Bone marrow (tissue), 2 donors: ENCODE results near the gene SIGLECL1.

Source experiments
- DNase-seq, 2 donors: peaks; one replicate each; lab custom pipeline; 2025; lab: John Stamatoyannopoulos, UW

The SIGLECL1 gene

DNA sequence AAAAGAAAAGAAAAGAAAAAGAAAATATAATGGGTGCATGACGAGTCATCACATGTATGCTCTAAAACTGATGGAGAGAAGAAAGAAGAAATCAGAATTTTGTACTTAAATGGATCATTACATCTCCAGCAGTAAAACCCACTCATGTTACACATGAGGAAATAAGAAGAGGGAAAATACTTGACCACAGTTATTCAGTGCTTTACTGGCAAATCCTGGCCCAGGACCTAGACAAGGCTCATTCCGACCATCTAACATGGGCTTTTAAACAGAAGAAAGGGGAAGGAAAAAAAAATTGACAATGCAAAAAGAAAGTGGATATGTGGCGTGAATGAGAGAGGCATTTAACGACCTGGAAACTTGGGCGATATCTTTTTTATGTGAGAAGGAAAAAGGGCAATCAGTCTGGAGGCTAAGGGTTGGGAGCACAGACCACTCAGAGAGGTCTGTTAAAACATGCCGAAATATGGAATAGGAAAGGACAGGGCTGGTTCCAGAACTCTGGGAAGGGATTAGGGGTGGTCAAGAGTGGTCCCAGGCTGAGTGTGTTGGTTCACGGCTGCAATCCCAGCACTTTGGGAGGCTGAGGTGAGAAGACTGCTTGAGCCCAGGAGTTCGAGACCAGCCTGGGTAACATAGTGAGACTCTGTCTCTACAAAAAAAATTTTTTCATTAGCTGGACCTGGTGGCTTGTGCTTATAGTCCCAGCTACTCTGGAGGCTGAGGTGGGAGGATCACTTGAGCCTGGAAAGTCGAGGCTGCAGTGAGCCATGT lies 1.6 kb downstream of the SIGLECL1 start:
- DNase-seq = no peak

DNA sequence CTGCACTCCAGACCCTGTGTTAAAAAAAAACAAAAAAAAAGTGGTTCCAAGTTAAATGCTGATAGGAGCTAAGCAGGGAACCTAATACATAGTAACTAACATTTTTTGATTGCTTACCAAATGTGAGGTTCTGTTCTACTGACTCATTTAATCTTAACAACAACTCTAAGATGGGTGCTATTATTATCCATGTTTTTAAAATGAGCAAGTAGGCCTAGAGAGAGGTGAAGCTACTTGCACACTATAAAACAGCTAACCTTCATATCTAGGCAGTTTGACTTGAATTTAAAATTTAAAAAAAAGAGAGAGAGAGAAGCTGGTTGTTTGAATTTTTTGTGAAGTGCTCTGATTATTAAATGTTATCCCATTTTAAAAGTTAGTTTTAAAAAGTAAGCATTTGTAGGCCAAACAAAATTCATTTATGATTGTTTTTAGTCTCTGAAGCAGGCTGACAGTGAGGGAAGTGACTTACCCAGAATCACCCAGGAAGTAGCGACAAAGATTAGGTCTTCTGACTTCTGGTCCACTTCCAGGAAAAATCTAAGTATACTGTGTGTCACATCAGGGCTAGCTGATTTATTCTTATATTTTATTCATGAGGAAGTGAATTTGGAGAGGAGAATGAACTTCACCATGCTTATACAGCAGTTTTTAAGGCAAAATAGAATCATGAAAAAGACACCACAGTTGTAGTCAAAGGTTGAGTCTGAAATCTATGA lies 2.4 kb downstream of the SIGLECL1 start:
- DNase-seq = no peak

DNA sequence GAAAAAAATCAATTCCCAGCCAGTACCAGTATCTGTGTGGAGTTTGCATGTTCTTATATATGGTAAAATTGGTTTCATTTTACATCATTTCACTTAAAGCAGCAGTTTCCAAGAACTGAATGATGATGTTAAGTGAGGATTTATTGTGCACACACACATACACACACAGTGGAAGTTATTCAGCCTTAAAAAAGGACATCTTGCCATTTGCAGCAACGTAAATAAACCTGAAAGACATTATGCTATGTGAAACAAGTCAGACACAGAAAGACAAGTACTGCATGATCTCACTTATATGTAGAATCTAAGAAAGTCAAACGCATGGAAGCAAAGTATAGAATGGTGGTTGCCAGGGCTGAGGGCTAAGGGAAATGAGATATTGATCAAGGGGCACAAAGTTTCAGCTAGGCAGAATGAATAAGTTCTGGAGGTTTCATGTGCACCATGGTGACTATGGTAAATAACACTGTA lies 5.3 kb downstream of the SIGLECL1 start:
- DNase-seq = no peak

DNA sequence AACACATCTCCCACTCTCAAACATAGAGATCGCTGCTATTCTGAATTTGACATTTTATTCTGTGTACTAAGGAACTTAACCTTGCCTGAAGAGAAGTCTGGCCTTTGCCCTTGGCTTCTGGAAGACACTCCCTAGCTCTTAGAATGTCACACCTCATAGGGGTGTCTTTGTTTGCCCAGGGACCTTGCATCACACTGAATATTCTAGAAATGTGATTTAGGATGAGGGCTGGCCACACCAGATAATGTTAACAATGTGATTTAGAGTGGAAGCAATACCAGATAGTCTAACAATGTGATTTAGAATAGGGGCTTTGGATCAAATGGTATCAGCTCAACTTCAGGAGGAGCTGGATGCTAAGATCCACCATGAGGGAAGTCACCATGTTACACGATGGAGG lies 6.6 kb downstream of the SIGLECL1 start:
- no peak for DNase-seq

DNA sequence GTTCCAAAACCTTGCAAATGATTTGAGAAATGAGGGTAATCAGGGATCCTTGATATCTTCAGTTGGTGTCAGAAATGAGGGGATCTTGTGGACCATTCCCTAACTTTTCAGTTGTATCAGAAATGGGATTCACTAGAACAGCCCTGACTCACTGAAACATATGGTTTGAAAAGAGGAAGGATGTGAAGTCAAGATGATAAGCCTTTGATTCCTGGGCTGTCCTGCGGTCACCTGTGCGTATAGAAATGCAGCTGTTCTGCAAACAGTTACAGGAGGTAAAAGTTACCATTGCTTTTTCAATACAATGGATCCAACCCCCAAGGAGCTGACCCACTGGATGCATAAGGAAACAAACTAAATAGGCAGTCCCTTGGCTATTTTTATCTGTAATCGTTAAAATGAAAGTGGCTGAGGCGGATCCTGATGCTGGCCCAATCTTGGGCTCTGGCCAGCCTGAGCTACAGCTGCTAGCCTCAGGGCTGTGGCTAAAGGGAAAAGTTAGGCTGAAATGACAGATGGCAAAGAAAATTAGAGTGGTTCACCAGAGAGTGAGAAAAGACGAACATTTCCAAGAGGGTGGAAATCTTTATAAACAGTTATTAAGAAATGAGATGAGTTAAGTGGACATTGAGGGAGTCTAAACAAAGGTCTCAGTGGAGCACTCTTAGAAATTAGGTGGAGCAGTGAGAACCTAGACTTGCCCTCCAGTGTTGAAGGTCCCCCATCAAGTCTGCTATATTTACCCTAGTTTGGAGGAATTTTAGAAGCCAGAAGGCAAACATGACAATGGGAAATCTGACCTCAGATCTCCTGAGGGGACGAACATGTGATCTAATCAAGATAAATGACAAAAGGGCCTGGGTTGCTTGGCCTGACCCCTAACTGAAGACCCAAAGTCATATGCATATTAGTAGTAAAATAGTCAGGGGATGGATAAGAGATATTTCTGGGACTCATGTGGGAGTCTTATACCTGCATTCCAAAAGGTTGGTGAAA lies 7.6 kb downstream of the SIGLECL1 start:
- DNase-seq = peak in 1 of 2 donors; percentile 88

DNA sequence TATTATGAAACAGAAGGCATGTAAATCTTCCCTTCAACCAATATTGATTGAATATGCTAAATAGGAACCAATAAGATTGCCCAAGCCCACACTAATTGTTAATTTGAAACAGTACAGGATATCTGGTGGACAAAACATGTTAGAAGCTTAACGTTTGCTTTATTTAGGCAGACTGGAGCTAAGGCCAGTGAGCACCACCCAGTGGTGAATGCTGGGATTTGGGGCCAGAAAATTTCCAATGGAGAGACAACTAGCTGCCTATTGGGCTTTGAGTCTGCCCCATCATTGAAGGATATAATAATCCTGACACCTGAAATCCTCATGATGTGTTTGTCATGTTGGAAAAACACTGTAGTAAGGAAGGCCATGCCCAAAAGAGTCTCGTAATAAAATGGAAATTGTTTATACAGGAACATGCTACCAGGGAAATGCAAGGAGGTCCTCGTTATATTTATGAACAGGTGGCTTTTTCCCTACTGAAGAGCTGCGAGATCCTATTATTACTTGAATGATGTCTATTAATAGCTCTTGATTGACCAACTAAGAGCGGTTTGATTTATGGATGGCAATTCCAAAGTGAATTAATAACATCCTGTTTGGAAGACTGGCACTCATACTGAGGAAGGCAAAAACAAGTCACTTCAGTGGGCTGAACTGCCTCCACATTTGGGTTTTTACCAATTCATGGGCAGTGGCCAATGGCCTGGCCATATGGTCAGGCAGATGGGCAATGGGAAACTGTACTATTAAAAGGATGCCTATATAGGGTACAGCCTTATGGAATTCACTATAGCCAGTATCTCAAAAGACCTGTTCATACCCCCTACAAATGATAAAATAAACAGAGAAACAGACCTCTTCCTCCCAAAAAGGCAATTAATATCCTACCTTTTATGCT lies 8.7 kb downstream of the SIGLECL1 start:
- peak; percentile 5 to 57 for DNase-seq

DNA sequence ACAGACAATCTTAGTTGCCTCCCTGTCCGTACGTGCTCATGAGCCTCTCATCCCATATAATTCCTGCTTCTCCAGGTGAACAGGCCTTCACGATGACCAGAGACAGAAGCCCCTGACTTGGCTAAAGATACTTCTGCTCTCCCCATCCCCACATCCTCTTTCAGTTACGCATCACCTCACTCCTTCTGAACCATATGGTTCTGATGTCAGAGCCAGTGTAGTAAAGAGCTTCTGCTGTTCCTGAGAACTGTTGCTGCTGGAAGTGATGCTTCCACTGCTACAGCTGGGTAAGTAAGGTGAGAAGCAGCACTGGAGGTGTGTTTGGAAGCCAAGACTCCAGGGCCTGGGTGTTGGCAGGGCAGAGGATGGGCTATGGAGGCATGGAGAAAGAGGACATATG lies 12.9 kb downstream of the SIGLECL1 start:
- no peak for DNase-seq

DNA sequence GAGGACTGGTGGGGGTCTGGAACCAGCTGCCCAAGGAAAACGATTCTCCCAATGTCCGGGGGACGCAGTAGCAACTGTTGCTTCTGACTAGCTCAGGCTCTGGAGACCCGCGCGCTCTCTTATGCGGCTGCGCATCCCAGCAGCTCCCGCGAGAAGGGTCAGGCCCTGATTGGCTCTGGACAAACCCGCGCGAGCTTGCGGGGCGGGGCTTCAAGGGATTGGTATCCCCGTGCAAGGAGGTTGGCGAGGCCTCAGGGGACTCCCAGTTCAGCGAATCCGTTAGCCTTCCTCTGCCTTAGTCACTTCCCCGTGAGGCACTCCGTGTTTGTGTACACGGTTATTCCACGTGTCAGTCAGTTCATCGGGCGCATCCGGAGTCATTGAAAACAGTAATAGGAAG lies 20.2 kb downstream of the SIGLECL1 start:
- no peak for DNase-seq

DNA sequence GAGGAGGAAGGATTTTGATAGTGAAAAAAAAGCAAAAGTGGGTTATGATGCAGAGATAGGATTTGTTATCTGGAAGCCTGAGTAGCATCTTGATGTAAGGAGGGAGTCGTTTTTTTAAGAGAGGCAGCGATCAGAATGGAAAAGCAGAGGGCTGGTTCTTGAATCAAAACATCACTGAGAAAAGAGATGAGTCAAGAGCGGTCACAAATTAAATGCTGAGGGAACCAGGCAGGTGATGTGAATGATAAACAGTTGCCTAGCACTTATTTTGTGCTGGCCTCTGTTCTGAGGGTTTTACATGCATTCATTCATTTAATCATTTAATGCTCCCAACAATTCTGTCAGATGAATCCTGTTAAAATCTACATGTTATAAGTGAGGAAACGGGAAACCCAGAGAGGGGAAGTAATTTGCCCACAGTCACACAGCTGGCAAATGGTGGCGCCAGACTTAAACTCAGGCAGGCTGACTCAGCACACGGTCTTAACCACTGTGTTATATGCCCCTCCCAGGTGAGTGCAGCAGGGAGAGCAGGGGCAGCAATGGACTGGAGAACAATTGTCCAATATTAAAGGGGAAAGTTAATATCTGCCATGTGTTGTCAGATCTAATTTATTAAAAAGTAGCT lies 21.4 kb downstream of the SIGLECL1 start:
- DNase-seq = no peak

DNA sequence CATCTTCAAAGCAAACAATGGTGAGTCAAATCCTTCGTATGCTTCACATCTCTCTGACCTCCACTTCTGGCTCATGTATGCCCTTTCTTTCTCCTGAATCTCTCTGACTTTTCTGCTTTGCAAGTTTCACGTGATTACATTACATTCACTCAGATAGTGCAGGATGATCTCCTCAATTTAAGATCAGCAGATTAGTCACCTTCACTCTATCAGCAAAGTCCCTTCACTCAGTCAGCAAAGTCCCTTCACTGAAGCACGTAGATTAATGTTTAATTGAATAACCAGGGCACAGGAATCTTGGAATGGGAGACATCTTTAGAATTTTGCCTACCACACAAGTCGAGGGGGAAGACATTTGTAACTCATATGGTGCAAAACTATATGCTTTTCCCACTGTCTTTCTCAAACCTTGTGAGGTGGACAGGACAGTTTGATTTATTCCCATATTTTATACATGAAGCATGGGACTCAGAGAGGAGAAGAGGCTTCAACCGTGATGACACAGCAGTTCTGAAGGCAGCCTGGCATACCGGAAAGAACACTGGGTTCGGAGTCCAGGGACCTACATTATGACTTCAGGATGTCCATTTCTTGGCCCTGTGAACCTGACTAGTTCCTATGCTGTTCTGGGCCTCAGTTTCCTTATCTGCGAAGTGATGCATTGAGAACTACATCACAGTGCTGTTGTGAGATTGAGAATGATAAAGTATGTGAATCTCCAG lies 23.3 kb downstream of the SIGLECL1 start:
- DNase-seq = no peak

DNA sequence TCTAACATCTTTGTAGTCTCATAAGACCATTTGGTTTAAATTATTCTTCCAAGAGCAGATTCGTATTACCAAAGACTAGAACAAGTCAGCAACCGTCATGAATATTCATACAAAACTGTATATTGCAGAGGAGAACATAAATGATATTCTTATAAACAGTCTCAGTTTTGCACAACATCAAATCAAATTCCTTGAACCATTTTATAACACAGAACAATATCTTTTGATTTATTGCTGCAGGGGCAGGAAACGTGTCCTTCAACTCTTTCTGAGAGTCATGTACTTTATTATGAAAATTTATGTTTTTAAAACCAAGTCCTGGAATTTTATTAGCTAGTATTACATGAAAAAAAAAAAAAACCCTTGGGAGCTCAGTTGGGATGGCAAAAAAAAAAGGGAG lies 26.2 kb downstream of the SIGLECL1 start:
- no peak for DNase-seq

DNA sequence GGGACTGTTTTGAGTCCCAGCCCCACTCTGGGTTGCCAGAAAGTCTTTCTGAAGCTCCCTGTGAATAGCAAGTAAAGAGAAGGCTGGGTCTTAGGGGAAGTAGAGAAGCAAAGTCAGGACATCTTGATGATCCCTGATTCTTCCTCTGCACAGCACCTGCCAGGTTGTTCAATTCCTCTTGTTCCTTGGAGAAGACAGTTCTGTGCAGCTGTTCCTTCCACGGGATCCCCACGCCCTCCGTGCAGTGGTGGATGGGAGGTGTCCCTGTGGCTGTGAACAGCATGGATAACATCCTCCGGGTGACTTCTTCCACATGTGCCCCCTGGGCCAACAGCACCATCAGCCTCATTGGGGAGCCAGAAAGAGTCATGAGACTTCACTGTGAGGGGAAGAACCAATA lies 31.5 kb downstream of the SIGLECL1 start:
- no peak for DNase-seq

DNA sequence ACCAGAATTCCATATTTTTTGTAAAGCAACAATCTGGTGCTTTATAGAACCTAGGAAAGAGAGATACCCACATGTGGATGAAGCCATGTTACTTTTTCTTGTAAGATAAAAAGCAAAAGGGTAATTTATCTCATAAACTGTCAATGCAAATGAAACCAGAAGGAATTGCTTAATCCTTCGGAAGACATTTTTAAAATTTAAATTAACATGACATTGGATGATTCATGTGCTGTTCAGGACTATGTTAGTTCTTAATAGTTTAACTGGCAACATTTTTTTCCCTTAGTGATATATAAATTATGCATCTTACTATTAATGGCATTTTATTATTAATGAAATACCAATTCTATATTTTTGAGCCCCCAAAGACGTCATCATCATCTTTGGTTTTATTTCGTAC lies 34.8 kb downstream of the SIGLECL1 start:
- no peak for DNase-seq

DNA sequence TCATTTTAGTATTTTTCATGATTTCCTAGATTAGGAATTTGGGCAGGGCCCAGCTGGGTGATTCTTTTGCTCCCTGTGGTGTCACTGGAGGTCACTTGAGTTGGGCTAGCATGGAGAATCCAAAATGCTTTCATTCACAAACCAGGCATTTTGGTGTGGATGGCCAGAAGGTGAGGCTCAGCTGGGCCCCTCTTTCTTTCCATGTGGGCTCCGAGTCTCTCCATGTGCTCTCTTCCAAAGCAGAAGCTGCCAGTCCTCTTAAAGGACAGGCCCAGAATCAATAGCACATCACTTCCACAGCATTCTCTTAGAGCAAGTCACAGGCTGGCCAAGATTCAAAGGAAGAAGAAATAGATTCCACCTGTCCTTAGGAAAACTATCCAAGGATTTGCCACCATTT lies 38.8 kb downstream of the SIGLECL1 start:
- no peak for DNase-seq

DNA sequence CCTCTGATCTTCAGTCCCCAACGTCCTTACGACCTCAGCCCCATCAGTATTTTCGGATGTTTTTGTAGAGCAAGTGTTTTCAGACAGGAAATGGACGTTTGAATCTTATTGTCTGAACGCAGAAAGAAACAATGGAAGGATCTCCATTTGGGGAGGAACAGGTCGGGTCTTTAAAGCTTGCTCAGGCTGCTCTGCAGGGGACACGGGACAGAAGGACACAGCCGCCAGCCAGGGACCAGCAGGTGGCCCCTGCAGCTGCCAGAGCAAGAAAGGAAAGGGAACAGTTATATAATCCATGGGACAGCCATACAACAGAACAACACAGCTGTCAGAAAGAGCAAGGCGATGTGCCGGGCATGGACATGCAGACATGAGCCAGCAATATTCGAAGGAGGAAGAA lies 42.1 kb downstream of the SIGLECL1 start:
- no peak for DNase-seq

DNA sequence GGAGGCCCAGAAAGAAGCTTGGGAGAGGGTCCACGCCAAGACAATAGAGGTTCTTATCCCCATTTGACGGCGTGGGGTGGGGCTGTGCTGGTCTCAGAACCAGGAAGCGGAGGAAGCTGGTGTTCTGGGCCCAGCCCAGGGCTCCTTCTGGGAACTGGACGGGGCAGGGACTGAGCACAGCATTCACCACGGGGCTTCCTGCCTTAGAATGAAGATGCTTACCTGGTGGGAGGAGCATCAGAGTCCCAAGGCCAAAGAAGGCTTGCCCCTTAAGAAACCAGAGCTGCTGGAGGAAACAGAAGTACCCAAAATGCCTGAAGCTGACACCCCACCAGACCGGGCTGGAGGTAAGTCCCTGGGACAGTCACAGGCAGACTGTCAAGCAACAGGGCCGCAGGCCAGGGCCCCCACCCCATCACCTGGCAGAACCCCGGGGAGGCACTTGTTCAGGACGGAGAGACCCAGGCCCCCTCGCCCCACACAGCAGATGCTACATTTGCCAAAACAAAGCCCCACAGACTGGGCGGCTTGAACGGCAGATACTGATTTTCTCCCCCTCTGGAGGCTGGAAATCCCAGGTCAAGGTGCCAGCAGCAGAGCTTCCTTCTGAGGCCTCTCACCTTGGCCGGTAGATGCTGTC lies 42.8 kb downstream of the SIGLECL1 start:
- DNase-seq = no peak

DNA sequence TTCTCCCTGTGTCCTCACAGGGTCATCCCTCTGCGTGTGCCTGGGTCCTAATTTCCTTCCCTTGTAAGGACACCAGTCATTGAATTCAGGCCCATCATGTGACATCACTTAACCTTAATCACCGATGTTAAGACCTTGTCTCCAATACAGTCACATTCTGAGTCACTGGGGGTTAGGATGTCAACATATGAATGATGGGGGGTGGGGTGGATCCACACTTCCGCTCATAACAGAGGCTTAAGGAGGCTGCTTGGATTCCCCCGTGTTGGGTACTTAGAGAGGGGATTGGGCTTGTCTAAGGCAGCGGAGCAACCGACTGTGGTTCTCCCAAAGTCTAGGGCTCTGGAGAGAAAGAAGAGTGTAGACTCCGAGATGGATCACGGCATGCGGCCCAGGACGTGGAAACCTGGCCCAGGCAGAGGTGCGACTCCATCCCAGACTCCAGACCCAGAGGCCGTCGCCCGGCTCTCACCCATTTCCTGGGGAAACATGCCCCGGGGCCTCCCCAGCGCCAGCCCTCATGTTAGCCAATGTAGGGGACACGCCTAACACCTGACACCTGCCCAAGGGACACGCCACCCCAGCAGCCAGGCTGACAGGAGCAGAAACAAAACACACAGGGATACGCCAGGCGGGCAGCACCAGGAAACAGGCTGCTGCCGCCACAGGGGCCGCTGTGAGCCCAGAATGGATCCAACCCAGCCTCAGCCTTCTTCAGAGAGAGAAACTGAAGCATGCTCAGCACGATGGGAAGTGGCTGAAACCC lies 43.5 kb downstream of the SIGLECL1 start:
- no peak for DNase-seq

DNA sequence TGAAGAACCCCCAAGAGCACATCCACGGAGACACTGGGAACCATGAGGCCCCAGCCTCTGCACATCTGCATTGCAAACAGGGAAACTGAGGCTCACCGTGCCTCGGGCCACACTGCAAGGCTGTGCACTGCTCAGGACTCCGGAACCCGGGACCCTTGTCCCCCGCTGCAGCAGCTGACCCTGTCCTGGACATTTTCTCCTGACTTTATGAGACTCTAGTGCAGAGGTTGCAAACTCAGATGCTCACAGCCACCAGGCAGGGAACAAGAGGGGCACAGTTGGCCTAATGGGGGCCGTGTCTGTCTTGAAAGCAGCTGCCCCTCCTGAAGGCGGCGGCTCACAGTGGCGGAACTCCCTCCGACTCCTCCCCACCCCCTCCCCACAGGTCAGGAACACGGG lies 44.1 kb downstream of the SIGLECL1 start:
- DNase-seq = no peak
